WTC11 (cell line): Measurements from ENCODE around the gene HNRNPM. TPM values are rescaled to one million over a fixed set of nuclear protein-coding genes. Genes with fewer than 3 reads are reported as not detected.
A peak's percentile ranks its signal among the peaks of the same experiment; 100 is the strongest.

Experiments
- ATAC-seq: fragments of 200-7000 bp; cut with Tn5 transposase; 2 replicates; pipeline ENCODE4 v1.10.0; 2021; ENCODE audit warnings: mild to moderate bottlenecking, moderate library complexity
- CTCF ChIA-PET: fragments of 300-600 bp; sonication (Branson Sonifier 250); formaldehyde crosslinking; loops from one replicate; lab custom pipeline; 2021; ENCODE audit warnings: antibody characterized with exemption; lab: Charles Lee
- POLR2A ChIA-PET: fragments of 350-600 bp; sonication (Branson Sonifier 250); formaldehyde crosslinking; loops from one replicate; lab custom pipeline; 2021; ENCODE audit warnings: antibody characterized with exemption; lab: Charles Lee
- DNase-seq: peaks from one replicate; pipeline ENCODE4 v3.0.0; 2021; ENCODE audit warnings: low spot score
- H3K27ac Mint-ChIP-seq: 2 replicates; pipeline ENCODE4 v1.8.0; 2021; ENCODE audit warnings: mixed read lengths
- H3K27me3 Mint-ChIP-seq: 2 replicates; pipeline ENCODE4 v1.8.0; 2021; ENCODE audit warnings: low read depth, mild to moderate bottlenecking, moderate library complexity, mixed read lengths
- H3K36me3 Mint-ChIP-seq: 2 replicates; pipeline ENCODE4 v1.8.0; 2021; ENCODE audit warnings: mixed read lengths
- H3K4me1 Mint-ChIP-seq: 2 replicates; pipeline ENCODE4 v1.8.0; 2022; ENCODE audit warnings: mixed read lengths
- H3K4me3 Mint-ChIP-seq: 2 replicates; pipeline ENCODE4 v1.8.0; 2021; ENCODE audit warnings: mild to moderate bottlenecking, moderate library complexity, mixed read lengths
- H3K9me3 Mint-ChIP-seq: 2 replicates; pipeline ENCODE4 v1.8.0; 2021; ENCODE audit warnings: mixed read lengths
- ARID4B ChIP-seq: sonication (generic); formaldehyde crosslinking; IDR thresholded peaks from 2 replicates; pipeline ENCODE4 v1.8.0; 2023; ENCODE audit warnings: missing genetic modification reagents, mild to moderate bottlenecking, borderline replicate concordance
- E2F4 ChIP-seq: sonication (generic); formaldehyde crosslinking; IDR thresholded peaks from 2 replicates; pipeline ENCODE4 v1.8.1; 2022; ENCODE audit warnings: low read depth, mild to moderate bottlenecking, moderate library complexity, missing genetic modification reagents, borderline replicate concordance
- EMX1 ChIP-seq: fragments of 250-450 bp; sonication (Bioruptor Pico); IDR thresholded peaks from 2 replicates; pipeline ENCODE4 v1.8.0; 2021; ENCODE audit warnings: mild to moderate bottlenecking
- GRHL2 ChIP-seq: fragments of 250-450 bp; sonication (Bioruptor Pico); IDR thresholded peaks from 2 replicates; pipeline ENCODE4 v1.8.0; 2022; ENCODE audit warnings: mild to moderate bottlenecking, moderate library complexity; ENCODE audit not compliant: insufficient replicate concordance, severe bottlenecking
- HMGXB4 ChIP-seq: sonication (generic); formaldehyde crosslinking; IDR thresholded peaks from 2 replicates; pipeline ENCODE4 v1.8.1; 2023; ENCODE audit warnings: mild to moderate bottlenecking, moderate library complexity, missing genetic modification reagents
- JAZF1 ChIP-seq: fragments of 250-450 bp; sonication (Bioruptor Pico); IDR thresholded peaks from 2 replicates; pipeline ENCODE4 v1.9.0; 2021; ENCODE audit warnings: moderate library complexity, mild to moderate bottlenecking, inconsistent platforms
- KAT7 ChIP-seq: sonication (generic); formaldehyde crosslinking; IDR thresholded peaks from 2 replicates; pipeline ENCODE4 v1.8.1; 2023; ENCODE audit warnings: missing genetic modification reagents, mild to moderate bottlenecking, borderline replicate concordance
- MYBL2 ChIP-seq: sonication (generic); formaldehyde crosslinking; IDR thresholded peaks from 2 replicates; pipeline ENCODE4 v1.8.1; 2023; ENCODE audit warnings: mild to moderate bottlenecking, moderate library complexity, missing genetic modification reagents
- NR1H2 ChIP-seq: sonication (generic); formaldehyde crosslinking; IDR thresholded peaks from 2 replicates; pipeline ENCODE4 v1.9.0; 2021; ENCODE audit warnings: mild to moderate bottlenecking, moderate library complexity, missing genetic modification reagents
- PRRX2 ChIP-seq: fragments of 250-450 bp; sonication (Bioruptor Pico); IDR thresholded peaks from 2 replicates; pipeline ENCODE4 v1.8.0; 2021; ENCODE audit warnings: mild to moderate bottlenecking
- RORB ChIP-seq: fragments of 250-450 bp; sonication (Bioruptor Pico); IDR thresholded peaks from 2 replicates; pipeline ENCODE4 v1.9.0; 2021; ENCODE audit warnings: mild to moderate bottlenecking
- SMAD3 ChIP-seq: sonication (generic); formaldehyde crosslinking; IDR thresholded peaks from 2 replicates; pipeline ENCODE4 v1.8.0; 2022; ENCODE audit warnings: missing genetic modification reagents, mild to moderate bottlenecking, borderline replicate concordance
- TP53 ChIP-seq: sonication (generic); formaldehyde crosslinking; IDR thresholded peaks from 2 replicates; pipeline ENCODE4 v1.8.1; 2023; ENCODE audit warnings: mild to moderate bottlenecking, missing genetic modification reagents
- ZNF138 ChIP-seq: sonication (generic); formaldehyde crosslinking; conservative IDR thresholded peaks from 2 replicates; pipeline ENCODE4 v1.8.1; 2022; ENCODE audit warnings: mild to moderate bottlenecking, moderate library complexity, missing genetic modification reagents
- ZNF232 ChIP-seq: sonication (generic); formaldehyde crosslinking; IDR thresholded peaks from 2 replicates; pipeline ENCODE4 v1.8.0; 2022; ENCODE audit warnings: mild to moderate bottlenecking, missing genetic modification reagents
- ZNF317 ChIP-seq: sonication (generic); formaldehyde crosslinking; IDR thresholded peaks from 2 replicates; pipeline ENCODE4 v1.8.1; 2023; ENCODE audit warnings: low read depth, mild to moderate bottlenecking, moderate library complexity, missing genetic modification reagents, borderline replicate concordance
- ZNF396 ChIP-seq: fragments of 250-450 bp; sonication (Bioruptor Pico); IDR thresholded peaks from 2 replicates; pipeline ENCODE4 v1.8.0; 2021; ENCODE audit warnings: mild to moderate bottlenecking, moderate library complexity, borderline replicate concordance
- ZNF671 ChIP-seq: fragments of 250-450 bp; sonication (Bioruptor Pico); IDR thresholded peaks from 2 replicates; pipeline ENCODE4 v1.8.0; 2021; ENCODE audit warnings: mild to moderate bottlenecking
- total RNA-seq: library from RNA; stranded (reverse); gene quantifications from 3 replicates; pipeline ENCODE4 v1.2.3, GENCODE V29; 2021
- TF ChIP-seq, protein P1 (sequence below): sonication (generic); formaldehyde crosslinking; IDR thresholded peaks from 2 replicates; pipeline ENCODE4 v1.8.1; 2023; ENCODE audit warnings: mild to moderate bottlenecking, missing genetic modification reagents, moderate library complexity

HNRNPM gene
- total RNA-seq, 1 experiment from 2014 or later = 416 TPM

DNA sequence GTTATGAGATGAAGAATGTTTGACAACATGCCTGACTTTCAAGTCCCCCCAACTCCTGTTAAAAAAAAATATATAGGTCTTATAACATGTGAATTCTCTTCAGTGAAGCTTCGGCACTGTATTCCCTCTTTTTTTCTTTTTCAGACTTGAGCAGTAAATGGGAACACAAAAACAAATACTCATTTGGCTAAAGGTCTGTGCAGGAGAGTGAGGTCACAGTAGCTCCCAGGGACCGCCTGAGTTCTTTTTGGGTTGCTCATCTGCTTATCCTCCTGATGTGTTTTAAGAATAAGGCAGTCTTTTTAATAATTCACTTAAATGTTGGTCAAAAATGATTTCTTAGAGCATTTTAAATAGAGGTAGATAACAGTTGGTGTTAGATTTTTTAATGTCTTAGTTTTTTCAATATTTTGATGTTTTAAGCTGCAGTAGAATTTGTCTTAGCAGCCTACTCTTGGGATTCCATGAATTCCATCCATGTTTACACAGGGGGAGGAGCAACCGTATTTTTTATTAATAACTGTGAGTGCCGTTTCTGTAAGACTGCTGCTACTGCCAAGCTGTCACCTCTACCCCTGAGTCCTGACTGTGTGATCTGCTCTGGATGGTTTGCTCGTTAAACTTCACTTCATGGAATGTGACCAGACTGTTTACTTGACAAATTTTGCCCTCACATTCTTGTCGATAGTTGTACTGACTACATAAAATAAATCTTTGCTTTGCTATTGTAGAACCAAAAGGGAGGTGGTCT lies 14.9 kb downstream of the HNRNPM start (continued):
- TF ChIP-seq KAT7 (no peak), MYBL2 (CRISPR knock-in tag) (no peak)

GRCh38 chr19:8460516-8461298 lies 15.9 kb downstream of the HNRNPM start:
- no peak overlapping the region for H3K4me3 Mint-ChIP-seq
- peak overlapping the region; percentile 96; the same call in 1 of the 2 replicates for H3K27ac Mint-ChIP-seq
- H3K4me1 Mint-ChIP-seq = peaks cover 71% of the 10 kb centered on the region

DNA sequence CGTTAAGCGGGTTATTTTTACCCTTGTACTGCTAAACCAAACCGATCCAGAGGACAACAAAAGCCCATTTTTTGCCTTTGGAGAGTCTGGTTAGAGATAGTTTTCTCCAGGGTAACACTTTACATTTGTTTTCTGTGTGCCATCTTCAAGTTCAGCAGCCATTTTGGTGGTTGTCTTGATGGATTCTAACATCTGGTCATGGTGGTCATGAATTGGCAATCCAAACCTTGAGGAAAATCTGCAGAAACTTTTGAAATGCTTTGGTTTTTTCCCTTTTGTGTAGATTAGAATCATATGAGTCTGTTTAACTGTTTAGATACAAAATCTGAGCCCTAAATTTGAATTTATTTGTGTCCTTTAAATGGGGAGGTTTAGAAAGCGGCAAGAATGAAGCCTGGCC lies 16.6 kb downstream of the HNRNPM start:
- no peak for DNase-seq
- Mint-ChIP-seq H3K27ac (peak overlapping the region; percentile 88), H3K27me3 (no peaks in the 10 kb centered on the region), H3K9me3 (no peaks in the 10 kb centered on the region), H3K4me3 (no peak overlapping the region), H3K4me1 (peaks cover 65% of the 10 kb centered on the region), H3K36me3 (peaks cover 59% of the 10 kb centered on the region)
- no peak for ATAC-seq
- ChIA-PET POLR2A (interaction anchor here (0.9 kb wide), 1 partner anchor 52 kb away, joined by 3 read pairs; no protein-coding TSS in a partner anchor), CTCF (interaction anchor here (1.3 kb wide), 1 partner anchor 48 kb away, joined by 9 read pairs; the partner anchor contains the start of gene MARCHF2)
- TF ChIP-seq ZNF138 (CRISPR knock-in tag) (no peak), JAZF1 (CRISPR knock-in tag) (no peak), RORB (CRISPR knock-in tag) (no peak), GRHL2 (CRISPR knock-in tag) (no peak), HMGXB4 (CRISPR knock-in tag) (no peak), ZNF317 (CRISPR knock-in tag) (no peak), TP53 (CRISPR knock-in tag) (no peak), NR1H2 (CRISPR knock-in tag) (no peak), SMAD3 (CRISPR knock-in tag) (no peak), ZNF396 (CRISPR knock-in tag) (no peak), EMX1 (CRISPR knock-in tag) (no peak), ZNF671 (CRISPR knock-in tag) (no peak), PRRX2 (CRISPR knock-in tag) (no peak)
- TF ChIP-seq, protein P1, sequence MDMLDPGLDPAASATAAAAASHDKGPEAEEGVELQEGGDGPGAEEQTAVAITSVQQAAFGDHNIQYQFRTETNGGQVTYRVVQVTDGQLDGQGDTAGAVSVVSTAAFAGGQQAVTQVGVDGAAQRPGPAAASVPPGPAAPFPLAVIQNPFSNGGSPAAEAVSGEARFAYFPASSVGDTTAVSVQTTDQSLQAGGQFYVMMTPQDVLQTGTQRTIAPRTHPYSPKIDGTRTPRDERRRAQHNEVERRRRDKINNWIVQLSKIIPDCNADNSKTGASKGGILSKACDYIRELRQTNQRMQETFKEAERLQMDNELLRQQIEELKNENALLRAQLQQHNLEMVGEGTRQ (CRISPR knock-in tag) = no peak

More at GRCh38 chr19:8460516-8461298, 15.9 kb downstream of the HNRNPM start:
- DNase-seq = no peak
- POLR2A ChIA-PET = no interaction called here
- no peaks in the 10 kb centered on the region for H3K27me3 Mint-ChIP-seq
- no peak for ATAC-seq
- peaks cover 59% of the 10 kb centered on the region for H3K36me3 Mint-ChIP-seq
- CTCF ChIA-PET = interaction anchor here (1.7 kb wide), 1 partner anchor 48 kb away, joined by 5 read pairs; the partner anchor contains the start of gene MARCHF2
- no peaks in the 10 kb centered on the region for H3K9me3 Mint-ChIP-seq
- no peak for TF ChIP-seq ZNF232 (CRISPR knock-in tag)
- no peak for TF ChIP-seq ARID4B (CRISPR knock-in tag)
- no peak for TF ChIP-seq E2F4 (CRISPR knock-in tag)
